Hepatocyte (in vitro differentiated cells): Measurements from ENCODE around the gene ARHGAP10.

Experiments
- CTCF ChIP-seq: fragments of 200-600 bp; sonication (generic); IDR thresholded peaks from 2 replicates; pipeline ENCODE4 v1.5.1; 2016; ENCODE audit warnings: antibody characterized with exemption, mild to moderate bottlenecking; ENCODE audit not compliant: poor library complexity
- EZH2 ChIP-seq: fragments of 200-600 bp; sonication (generic); IDR thresholded peaks from 2 replicates; pipeline ENCODE4 v1.6.1; 2016; ENCODE audit warnings: antibody characterized with exemption, mild to moderate bottlenecking, borderline replicate concordance
- EZH2phosphoT487 ChIP-seq: fragments of 200-600 bp; sonication (generic); IDR thresholded peaks from one replicate; pipeline ENCODE4 v1.6.1; 2018; ENCODE audit warnings: antibody characterized with exemption, mild to moderate bottlenecking, low read depth, moderate library complexity; ENCODE audit not compliant: unreplicated experiment, severe bottlenecking

- no peak for TF ChIP-seq CTCF
- TF ChIP-seq EZH2 = no peak
- no peak for TF ChIP-seq EZH2phosphoT487
Measured at GRCh38 chr4:148059617-148060180, 327.8 kb downstream of the ARHGAP10 start.
